ENCODE results near the gene ZNF319. TPM values are rescaled to one million over a fixed set of nuclear protein-coding genes. Genes with fewer than 3 reads are reported as not detected.

ZNF319 gene
- total and polyA plus RNA-seq, 8 donors: 1.4 to 11.0 (median 2.7) TPM; not detected in 1

DNA sequence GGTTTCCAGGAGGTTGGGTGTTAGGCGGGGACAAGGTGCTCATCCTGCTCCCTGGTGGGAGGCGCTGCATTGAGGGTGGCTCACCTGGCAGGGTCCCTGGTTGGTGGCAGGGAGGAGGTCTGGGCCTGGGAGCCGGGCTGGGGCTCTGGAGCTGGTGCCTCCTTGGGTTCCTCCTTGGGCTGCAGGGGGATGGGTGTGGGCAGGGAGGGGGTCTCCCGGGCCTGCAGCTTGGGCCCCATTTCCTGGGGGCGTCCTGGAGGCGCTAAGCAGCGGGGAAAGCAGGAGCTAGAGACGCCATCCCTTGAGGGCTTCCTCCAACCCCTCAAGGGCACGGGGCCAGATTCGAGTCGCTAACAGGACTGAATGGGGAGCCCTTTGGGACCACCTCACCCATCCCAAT is 40.7 kb downstream of the ZNF319 start:
- TF ChIP-seq EP300 (IDR thresholded peaks at IDR 0.05) (no peak), POLR2AphosphoS5 (IDR thresholded peaks at IDR 0.05) (no peak)
- Histone ChIP-seq H3K4me3 (no peak overlapping the region), H3K27ac (no peak overlapping the region), H3K36me3 (no peaks in the 10 kb centered on the region), H3K4me1 (no peaks in the 10 kb centered on the region), H3K9me3 (no peaks in the 10 kb centered on the region), H3K27me3 (peaks cover 0 to 8% (median 0%) of the 10 kb centered on the region in 3 donors)
- intact Hi-C loops (cut with DNase I; ENCODE audit: low total_unique reads): no loop called here
- DNase-seq: no peak
- 79 to 96% (median 85%) methylated on average over 4 to 11 of the region's 11 CpGs for WGBS, 5 donors

DNA sequence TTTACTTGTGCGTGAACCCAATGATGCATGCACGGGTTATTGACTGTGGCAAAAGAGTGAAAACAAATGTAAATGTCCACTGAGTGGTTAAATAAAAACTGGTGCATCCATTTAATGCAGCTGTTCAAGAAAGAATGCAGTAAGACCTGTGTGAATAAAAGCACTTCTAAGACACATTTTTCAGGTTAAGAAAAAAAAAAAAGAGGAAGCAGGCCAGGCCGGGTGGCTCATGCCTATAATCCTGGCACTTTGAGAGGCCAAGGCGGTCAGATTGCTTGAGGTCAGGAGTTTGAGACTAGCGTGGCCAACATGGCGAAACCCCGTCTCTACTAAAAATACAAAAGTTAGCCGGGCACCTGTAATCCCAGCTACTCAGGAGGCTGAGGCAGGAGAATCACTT is 41.4 kb downstream of the ZNF319 start:
- TF ChIP-seq EP300 (IDR thresholded peaks at IDR 0.05) (no peak), POLR2A (IDR thresholded peaks at IDR 0.05) (no peak), POLR2AphosphoS5 (IDR thresholded peaks at IDR 0.05) (no peak)
- TF ChIP-seq, protein P1, sequence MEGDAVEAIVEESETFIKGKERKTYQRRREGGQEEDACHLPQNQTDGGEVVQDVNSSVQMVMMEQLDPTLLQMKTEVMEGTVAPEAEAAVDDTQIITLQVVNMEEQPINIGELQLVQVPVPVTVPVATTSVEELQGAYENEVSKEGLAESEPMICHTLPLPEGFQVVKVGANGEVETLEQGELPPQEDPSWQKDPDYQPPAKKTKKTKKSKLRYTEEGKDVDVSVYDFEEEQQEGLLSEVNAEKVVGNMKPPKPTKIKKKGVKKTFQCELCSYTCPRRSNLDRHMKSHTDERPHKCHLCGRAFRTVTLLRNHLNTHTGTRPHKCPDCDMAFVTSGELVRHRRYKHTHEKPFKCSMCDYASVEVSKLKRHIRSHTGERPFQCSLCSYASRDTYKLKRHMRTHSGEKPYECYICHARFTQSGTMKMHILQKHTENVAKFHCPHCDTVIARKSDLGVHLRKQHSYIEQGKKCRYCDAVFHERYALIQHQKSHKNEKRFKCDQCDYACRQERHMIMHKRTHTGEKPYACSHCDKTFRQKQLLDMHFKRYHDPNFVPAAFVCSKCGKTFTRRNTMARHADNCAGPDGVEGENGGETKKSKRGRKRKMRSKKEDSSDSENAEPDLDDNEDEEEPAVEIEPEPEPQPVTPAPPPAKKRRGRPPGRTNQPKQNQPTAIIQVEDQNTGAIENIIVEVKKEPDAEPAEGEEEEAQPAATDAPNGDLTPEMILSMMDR (IDR thresholded peaks at IDR 0.05): no peak
- Histone ChIP-seq H3K27me3 (peaks cover 0 to 8% (median 0%) of the 10 kb centered on the region in 3 donors), H3K36me3 (no peaks in the 10 kb centered on the region), H3K4me3 (no peak overlapping the region), H3K27ac (no peak overlapping the region), H3K9me3 (no peaks in the 10 kb centered on the region), H3K4me1 (no peaks in the 10 kb centered on the region)
- DNase-seq: no peak
- 78 to 88% (median 83%) methylated on average over 8 of the region's 8 CpGs for WGBS, 5 donors
- intact Hi-C loops (cut with DNase I; ENCODE audit: low total_unique reads): no loop called here

DNA sequence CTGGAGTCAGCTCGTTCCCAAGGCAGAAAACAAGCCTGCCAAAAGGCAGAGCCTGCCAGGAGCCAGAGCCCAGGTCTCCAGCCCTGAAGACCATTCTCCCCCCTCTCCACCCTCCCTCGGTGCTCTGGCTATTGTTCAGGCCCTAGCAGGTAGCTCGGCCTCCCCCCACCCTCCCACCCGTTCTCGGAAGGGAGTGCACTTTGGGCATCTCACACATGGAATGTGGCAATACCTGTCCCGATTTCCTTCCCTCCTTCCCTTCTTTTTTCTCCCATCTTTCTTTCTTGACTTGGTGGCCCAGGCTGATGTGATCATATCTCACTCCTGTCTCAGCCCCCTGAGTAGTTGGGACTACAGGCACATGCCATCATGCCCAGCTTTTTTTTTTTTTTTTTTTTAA is 41.9 kb downstream of the ZNF319 start:
- Histone ChIP-seq H3K4me1 (no peaks in the 10 kb centered on the region), H3K36me3 (no peaks in the 10 kb centered on the region), H3K9me3 (no peaks in the 10 kb centered on the region), H3K27me3 (peaks cover 0 to 8% (median 0%) of the 10 kb centered on the region in 3 donors), H3K27ac (no peak overlapping the region), H3K4me3 (no peak overlapping the region)
- TF ChIP-seq POLR2AphosphoS5 (IDR thresholded peaks at IDR 0.05): no peak
- 52 to 65% (median 61%) methylated on average over 6 of the region's 6 CpGs for WGBS, 5 donors
- DNase-seq: no peak
- intact Hi-C loops (cut with DNase I; ENCODE audit: low total_unique reads): no loop called here

DNA sequence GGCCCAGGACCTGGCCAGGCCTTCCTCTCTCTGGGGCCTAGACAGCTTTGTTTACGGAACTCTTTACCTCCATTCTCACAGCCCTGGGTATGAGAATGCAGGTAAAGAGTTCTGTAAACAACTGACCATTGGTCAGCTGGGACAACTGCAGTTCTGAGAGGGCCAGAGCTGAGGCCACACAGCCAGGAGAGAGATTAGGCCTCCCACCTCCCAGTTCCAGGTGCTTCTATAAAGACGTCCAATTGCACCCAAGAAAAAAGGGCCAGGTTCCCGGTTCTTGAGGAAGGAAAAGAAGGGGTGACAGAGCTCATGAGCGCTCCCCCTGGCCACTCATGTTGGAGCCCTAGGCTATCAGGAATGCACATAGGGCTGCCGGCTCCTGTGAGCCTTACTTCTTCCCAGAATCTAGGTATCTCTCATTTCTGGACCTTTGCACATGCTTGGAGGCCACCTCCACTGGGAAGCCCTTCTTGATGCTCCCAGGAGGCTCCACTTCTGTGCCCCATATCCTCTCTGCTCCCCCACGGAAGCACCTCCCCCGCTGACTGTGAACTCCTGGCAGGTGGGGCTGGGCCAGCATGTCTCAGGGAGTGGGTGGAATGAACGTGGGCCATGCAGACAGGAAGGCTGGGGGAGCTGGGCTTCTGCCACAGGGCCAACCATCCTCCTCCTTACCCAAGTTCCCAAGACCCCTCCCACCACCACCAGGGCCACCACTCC is 42.6 kb downstream of the ZNF319 start:
- H3K27ac ChIP-seq: no peak overlapping the region
- TF ChIP-seq POLR2AphosphoS5 (IDR thresholded peaks at IDR 0.05) (no peak), EP300 (IDR thresholded peaks at IDR 0.05) (no peak), POLR2A (IDR thresholded peaks at IDR 0.05) (no peak)
- TF ChIP-seq, protein P1 (IDR thresholded peaks at IDR 0.05): no peak
- H3K9me3 ChIP-seq: no peaks in the 10 kb centered on the region
- H3K4me1 ChIP-seq: no peaks in the 10 kb centered on the region
- no peak overlapping the region for H3K4me3 ChIP-seq
- no peaks in the 10 kb centered on the region for H3K36me3 ChIP-seq
- H3K27me3 ChIP-seq: peaks cover 0 to 8% (median 0%) of the 10 kb centered on the region in 3 donors
- no peak for DNase-seq
- WGBS, 5 donors: 78 to 85% (median 81%) methylated on average over 8 of the region's 8 CpGs
- intact Hi-C loops (cut with DNase I; ENCODE audit: low total_unique reads): no loop called here

DNA sequence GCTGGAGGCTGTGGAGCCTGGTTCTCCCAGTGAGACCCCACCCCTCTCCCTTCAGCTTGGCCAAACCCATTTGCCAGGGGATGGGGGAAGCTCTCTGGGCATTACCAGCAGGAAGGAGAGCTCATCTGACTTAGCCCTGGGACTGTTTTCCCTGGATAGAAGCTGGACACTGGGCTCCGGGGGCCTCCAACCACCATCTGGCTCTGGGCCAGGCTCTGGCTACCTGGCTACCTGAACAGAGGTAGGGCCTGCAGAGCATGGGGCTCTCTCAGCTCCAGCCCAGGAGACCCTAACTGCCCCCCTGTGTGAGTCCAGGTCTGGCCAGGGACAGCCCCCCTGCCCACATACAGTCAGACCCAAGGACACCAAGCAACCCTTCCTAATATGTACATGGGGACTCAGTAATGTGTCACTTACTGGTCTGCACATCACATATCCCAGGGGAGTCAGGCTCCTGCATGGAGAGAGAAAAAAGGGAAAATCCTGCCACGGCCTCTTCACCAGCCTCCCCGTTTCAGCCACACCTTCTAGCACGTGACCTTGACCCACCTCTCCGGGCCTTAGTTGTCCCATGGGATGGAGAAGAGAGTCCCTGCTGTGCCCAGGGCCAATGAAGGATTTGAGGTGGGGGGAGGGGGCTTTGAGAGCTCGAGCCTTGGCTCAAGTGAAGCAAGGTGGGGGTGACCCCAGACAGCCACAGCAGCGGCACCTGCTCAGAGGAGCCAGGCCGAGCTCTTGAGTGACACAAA is 43.4 kb downstream of the ZNF319 start:
- H3K27ac ChIP-seq: no peak overlapping the region
- intact Hi-C loops (cut with DNase I; ENCODE audit: low total_unique reads): no loop called here
- TF ChIP-seq EP300 (IDR thresholded peaks at IDR 0.05): no peak
- TF ChIP-seq, protein P1 (IDR thresholded peaks at IDR 0.05): no peak
- TF ChIP-seq POLR2A (IDR thresholded peaks at IDR 0.05): no peak
- TF ChIP-seq POLR2AphosphoS5 (IDR thresholded peaks at IDR 0.05): no peak

More for the DNA sequence above, 43.4 kb downstream of the ZNF319 start:
- Histone ChIP-seq H3K36me3 (no peaks in the 10 kb centered on the region), H3K9me3 (no peaks in the 10 kb centered on the region), H3K4me3 (no peak overlapping the region), H3K4me1 (no peaks in the 10 kb centered on the region), H3K27me3 (peaks cover 0 to 9% (median 0%) of the 10 kb centered on the region in 3 donors)
- DNase-seq: no peak
- 65 to 79% (median 70%) methylated on average over 7 to 8 of the region's 8 CpGs for WGBS, 5 donors

Data from stomach (tissue), 9 donors.